Activated CD8-positive, alpha-beta memory T cell treated with anti-CD3 and anti-CD28 coated beads for 4 hours (primary cell): ENCODE measurements around the gene GOT2.
A peak's percentile ranks its signal among the peaks of the same experiment; 100 is the strongest.
"Not testable (repeated sequence)": the region's sequence is repeated elsewhere in the genome, so short reads cannot be mapped to it uniquely, and the experiment has no call there.

Experiments
- DNase-seq, 2 donors: peaks; one replicate each; pipeline ENCODE4 v3.0.0-alpha.2; 2020; ENCODE audit warnings: low read depth in 2 of 2

GOT2 gene

DNA sequence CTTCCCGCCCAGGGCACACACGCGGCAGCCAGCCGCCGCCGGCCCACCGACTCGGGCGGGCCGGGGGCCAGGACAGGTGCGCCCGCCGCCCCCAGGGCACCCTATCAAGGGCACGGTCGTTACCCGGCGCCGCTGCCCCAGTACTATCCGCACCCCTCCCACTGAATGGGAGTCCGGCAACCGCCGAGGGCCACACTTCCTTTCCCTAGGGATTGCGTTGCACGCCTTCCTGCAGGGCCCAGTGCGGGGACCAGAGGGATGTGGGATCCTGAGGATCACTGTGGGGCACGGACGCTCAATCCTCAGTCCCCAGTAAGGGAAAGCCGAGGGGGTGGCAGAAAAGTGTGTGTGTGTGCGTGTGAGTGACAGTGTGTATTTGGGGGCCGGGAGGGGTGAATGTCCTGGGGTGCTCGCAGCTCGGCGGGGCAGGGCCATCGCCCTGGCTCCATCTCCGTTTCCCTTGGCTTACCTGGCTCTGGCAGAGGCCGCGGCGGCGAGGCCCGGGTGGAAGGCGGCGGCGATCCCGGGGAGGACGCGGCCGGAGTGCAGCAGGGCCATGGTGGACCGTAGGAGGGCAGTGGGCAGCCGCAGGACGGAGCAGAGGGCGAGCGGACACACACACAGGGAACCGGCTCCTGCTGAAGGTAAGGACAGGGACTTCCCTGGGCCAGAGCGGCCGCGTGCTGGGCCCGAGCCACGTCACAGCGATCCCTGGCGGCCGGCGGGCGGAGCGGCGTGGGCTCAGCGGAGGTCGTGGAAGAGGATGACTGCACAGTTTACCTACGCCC is at the start of gene GOT2:
GOT2 (minus strand) TSS at position 646 of the 788 bp plus-strand sequence; CDS start at position 558, 88 bp downstream.
- peak; percentile 55 to 59 for DNase-seq

DNA sequence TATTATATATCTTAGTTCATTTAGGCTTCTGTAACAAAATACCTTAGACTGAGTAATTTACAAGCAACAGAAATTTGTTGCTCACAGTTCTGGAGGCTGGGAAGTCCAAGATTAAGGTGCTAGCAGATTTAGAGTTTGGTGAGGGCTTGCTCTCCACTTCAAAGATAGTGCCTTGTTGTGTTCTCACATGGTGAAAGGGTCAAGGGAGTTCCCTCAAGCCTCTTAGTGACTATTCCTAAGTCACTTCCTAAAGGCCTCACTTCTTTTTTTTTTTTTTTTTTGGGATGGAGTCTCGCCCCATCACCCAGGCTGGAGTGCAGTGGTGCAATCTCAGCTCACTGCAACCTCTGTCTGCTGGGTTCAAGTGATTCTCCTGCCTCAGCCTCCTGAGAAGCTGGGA is 45.2 kb upstream of the GOT2 start:
- DNase-seq = not testable (repeated sequence)

DNA sequence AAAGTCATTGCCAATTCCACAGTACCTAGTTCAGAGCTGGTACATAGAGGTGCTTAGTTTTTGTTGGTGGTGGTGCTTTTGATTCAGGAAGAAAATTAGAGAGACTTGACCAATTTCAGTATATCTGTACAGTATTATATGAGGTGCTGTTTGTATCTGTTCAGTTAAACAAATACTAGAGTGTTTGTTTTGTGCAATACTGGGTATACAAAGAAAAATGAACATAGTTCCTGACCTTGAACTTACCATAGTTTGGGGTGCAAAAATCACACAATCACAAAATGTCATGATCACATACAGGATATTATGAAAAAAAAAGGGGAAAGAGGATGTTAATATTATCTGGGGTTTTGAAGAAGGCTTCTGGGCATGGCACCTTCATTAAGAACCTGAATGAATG is 39.8 kb upstream of the GOT2 start:
- DNase-seq = no peak

DNA sequence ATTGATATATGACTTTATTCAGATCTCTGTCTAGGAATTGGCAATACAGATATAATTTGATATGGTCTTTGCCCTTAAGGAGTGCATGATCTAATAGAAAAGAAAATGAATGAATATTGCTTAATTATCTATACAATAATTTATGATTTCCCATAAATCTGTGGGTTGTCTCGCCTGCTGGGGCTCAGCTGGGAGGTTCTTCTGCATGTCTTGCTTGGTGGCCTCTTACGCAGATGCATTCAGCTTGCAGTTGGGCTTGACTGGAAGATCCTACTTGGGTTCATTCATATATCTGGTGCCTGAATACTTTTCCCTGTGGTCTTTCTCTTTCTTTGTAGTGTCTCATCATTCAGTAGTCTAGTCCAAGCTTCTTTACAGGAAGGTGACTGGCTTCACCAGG is 34.0 kb upstream of the GOT2 start:
- no peak for DNase-seq

DNA sequence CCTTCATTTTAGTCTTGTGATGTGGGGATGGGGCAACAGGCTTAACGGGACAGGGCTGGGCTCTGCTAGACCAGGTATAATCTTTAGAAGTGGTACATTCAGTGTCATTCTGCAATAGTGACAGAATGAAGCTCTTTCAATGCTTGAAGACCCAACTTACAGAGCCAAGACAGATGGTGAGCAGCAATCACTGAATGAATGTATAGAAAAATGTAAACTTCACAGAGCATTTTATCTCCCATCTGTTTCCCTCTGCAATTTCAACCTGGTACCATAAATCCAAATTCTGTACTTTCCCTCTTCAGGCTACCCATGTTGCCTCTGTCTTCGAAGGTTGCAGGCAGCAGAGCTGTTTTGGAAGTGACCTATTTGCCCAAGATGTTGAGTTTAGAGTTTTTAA is 33.5 kb upstream of the GOT2 start:
- no peak for DNase-seq

DNA sequence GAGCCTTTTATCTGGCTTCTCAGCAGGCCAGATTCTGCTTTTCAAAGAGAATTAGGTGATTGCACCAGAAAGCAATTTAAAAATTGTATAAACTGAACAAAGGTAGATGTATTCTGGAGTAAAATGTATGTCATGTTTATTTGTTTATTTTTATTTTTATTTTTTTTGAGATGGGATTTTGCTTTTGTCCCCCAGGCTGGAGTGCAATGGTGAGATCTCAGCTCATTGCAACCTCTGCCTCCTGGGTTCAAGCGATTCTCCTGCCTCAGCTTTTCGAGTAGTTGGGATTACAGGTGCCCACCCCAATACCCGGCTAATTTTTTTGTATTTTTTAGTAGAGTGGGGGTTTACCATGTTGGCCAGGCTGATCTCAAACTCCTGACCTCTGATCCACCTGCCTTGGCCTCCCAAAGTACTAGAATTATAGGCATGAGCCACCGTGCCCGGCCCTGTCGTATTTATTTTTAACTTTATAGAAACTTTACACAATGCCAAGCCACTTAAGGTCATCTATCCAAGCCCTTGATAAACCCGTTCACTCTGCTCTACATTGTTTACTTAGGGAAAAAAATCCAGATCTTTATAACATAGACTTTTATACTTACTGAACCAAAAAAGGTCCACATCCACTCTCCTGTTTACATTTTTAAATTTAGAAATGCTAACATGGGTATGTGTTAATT is 22.7 kb upstream of the GOT2 start:
- DNase-seq = no peak

DNA sequence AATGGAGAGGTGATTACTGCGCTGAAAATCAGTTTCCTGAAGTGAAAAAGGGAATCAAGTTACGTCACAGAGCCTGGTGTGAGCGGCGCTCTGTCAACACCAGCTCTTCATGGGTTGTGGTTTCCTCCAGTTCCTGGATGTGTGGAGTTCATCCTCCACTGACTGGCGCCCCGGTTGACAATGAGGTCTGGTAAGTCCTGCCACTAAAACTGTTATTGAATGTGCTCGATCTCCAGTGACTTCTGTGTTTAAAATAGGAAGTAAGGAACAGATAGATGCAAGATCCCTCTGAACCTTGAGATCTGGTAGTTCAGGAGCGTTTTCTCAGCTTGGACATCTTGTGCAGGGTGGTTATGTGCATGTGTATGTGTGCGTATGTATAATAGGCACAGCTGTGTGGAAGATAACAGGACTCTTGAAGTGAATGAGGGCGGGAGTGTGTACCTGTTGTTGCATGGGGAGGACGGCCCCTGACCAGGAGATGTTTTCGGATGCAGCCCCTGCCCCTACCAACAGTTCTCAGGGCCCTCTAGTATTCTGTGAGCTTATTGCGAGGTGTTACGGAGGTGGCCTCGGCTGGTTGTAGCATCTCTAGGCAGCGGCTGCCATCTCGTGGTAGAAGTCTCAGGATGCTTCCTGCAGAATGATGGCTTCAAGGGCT is 22.0 kb upstream of the GOT2 start:
- DNase-seq = peak; percentile 44 to 58

DNA sequence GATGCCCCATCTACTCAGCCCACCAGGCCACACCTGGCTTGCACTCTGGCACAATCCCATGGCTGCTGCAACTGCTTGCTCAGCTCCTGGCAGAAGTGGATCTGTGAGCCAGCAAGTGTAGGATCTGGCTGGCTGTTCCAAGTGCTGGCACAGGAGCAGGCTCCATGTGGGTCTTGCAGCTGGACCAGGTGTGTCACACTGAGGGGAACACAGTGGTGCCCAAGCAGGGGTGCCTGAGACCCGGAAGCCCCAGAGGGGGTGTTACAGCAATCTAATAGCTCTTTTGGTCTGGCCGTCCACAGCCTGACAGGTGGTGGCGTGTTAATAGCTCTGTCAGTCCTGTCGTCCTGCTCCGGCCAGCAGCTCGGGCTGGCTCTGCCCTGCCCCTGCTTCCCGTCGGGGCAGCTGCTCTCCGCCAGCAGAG is 19.6 kb upstream of the GOT2 start:
- no peak for DNase-seq

DNA sequence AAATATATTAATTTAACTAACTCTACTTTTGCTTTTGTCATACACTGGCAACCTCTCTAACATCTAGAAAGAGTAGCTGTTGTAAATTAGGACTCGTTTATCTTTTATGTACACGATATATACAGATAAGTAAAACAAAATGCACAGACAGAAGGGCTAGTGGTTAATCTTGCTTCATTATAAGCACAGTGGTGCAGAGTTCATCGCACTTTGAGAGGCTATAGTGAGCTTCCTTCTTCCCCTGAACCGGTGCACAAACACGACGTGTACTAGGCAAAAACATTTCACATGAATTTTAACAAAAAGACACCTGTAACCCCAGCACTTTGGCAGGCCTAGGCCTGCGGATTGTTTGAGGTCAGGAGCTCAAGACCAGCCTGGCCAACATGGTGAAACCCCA is 10.4 kb upstream of the GOT2 start:
- no peak for DNase-seq

DNA sequence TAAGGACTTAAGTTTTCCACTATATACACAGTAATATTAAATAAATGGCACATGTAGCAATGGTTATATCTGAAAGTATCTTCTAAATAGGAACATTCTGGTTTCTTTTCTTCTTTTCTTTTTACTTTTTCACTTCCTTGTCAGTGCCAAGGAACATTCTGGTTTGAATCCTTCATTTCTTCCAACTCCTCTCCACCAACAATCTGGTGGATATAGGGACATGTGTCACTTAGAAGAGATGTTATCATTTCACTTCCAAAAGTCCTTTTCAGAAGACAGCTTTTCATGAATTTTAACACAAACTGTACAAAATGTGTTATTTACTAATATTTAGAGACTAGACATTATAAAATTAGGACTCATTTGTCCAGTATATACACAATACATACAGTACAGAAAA is 7.9 kb upstream of the GOT2 start:
- no peak for DNase-seq

DNA sequence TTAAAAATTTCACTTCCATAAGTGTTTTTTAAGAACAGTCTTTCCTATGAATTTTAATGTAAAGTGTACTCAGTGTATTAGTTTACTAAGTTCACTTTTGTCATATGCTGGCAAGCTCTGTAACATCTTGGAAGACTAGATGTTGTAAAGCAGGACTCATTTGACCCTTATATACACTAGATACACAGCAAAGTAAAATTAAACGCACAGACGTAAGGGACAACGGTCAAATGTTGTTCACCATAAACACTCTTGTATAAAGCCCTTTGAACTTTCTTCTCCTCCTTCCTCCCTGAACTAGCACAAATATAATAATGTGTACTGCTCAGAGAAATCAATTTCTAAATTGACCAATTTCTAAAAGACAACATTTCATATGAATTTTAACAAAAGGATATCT is 7.0 kb upstream of the GOT2 start:
- DNase-seq = no peak

DNA sequence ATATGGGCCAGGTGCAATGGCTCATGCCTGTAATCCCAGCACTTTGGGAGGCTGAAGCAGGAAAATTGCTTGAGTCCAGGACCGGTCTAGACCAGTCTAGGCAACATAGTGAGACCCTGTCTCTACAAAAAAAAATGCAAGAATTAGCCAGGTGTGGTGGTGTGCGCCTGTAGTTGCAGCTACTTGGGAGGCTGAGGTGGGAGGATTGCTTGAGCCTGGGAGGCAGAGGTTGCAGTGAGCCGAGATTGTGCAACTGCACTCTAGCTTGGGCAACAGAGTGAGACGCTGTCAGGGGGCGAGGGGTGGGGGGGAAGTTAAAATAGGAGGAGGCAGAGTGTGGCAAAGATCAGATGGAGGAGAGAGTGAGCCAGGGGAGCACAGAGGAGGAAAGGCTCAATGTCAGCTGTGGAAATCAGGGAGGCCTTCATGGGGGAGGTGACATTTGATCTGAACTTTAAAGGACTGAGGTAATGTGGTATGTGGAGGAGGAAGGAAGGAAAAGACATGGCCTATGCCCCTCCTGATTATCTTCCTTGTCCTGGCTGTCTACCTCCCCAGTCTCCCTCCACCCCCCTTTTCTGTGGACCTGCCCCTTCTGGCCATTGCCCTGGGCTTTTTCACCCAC is 4.7 kb upstream of the GOT2 start:
- DNase-seq = no peak

DNA sequence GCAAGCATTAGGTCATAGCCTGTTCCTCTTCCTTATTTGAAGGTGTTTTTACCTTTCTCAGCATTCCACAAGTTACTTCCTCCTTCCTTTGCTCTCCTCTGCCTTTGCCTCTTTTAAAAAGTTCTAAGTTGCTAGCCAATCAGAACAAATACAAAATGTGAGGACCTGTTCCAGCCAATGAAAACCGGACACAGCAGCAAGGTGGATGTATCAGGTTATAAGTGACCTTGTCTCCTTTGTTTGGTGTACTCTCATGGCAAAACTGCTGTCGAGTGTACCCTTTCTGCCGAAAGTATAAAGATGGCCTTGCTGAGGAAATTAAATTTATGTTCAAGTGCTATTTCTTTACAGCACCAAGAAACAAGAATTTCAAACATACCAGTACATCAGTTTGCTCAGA is 2.2 kb upstream of the GOT2 start:
- DNase-seq = not testable (repeated sequence)

DNA sequence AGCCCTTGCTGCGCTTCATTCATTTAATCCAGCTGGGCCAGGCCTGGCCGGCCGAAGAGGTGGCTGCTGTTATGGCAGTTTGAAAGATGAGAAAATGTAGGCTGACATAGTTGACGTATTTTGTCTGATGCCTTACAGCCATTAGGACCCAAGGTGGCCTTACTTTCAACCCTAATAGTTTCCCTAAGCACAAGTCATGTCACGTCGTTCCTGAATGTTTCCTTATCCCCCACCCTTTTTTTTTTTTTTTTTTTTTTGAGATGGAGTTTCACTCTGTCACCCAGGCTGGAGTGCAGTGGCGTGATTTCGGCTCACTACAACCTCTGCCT is 307 bp upstream of the GOT2 start:
- DNase-seq = no peak

DNA sequence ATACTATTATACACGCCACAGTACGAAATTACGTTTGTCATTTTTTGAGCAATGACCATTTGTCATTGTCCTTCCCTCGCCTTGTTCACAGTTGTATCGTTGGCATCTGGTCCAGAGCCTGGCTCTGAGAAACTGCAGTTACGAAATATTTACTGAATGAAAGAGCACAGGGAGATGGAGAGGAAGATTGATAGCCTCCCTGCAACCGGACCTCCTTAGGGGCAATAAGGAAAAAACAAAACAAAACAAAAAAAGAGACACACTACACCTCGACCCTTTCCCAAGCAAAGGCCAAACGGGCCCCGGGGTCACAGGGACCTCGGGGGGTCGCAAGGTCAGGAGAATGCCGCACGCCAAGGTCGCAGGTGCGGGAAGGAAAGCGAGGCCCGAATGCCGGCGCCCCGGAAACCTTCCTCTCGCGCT is 857 bp downstream of the GOT2 start:
- DNase-seq = no peak

DNA sequence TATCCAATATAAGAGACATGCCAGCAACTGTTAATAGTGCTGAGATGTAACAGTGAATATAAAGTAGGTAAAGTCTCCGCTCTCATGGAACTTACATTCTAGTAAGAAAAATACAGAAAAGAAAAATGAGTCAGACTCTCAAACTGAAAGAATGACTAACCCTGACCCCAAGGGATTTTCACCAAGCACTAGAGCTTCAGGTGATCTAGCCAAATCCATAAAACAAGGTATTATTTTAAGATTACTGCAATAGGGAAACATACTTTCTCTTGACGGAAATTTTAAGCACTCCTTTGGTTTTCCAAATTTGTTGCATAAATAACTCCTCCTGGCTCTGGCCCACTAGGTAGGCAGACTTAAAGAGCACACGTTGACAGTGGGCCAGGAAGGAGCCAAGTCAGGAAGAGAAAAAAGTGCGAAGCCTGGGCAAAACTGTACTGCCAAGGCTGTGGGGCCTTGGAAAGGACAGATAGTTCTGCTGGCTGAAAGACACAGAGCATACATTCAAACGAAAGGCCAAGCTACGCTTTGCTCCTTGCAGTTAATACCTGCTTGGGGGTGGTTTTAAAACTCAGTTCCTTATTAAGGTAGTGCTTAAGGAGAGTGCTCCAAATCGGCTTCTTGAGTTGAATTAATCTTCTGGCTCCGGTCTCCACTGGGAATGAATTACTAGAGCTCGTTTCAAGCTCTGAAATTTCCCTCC is 1.4 kb downstream of the GOT2 start:
- DNase-seq = no peak

DNA sequence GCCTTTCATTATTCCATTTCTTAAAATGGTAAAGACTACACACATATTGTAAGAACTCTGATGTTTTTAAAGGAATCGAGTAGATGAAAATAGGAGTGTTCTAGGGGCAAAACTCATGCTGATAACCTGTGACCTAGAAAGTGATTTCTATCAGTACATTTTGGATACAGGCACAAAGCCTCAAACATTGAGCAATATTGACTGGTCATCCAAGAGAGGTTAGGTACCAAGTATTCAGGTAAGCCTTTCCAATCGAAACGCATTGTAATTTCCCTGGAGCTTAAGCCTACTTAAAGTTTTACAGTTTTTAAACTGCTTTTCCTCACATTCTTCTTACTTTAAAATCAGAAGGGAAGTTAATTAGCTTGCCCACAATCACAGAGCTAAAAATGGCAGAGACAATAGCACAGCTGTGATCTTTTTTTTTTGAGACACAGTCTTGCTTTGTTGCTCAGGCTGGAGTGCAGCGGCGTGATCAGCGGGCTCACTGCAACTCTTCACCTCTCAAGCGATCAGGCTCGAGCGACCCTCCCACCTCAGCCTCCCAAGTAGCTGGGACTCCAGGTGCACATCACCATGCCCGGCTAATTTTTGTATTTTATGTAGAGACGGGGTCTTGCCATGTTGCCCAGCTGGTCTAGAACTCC is 3.3 kb downstream of the GOT2 start:
- DNase-seq = no peak

DNA sequence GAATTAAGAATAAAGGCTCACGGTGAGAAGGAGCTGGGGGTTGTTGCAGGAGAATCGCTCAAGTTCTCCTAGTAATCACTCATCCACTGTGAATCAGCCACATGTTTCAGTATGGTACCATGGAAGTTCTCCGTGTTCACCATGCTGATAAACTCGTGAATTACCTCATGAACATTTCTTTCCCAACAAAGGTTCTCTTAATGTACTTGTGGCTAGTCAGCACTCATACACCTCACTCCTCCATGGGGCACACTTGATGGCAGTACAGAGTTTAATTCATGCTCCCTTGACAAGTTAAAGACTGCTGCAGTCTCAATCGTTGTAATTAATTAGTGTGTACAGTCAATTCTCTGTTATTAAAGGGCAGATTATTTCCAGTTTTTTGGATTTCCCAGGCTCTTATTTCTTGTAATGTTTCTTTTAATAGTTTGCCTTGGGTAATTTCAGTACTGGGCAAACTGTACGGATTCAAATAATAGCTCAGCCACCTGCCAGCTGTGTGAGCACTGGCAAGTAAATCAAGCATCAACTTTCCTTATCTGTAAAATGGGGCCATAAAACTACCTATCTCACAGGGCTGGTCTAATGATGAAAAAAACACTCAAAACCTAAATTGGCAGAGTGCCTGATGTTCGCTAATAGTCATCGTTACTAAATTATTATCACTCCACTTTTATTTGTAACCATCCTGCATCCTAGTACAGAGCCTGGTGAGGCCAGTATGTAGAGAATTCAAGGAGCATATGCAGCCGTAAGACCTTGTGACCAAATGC is 6.1 kb downstream of the GOT2 start:
- DNase-seq = no peak

DNA sequence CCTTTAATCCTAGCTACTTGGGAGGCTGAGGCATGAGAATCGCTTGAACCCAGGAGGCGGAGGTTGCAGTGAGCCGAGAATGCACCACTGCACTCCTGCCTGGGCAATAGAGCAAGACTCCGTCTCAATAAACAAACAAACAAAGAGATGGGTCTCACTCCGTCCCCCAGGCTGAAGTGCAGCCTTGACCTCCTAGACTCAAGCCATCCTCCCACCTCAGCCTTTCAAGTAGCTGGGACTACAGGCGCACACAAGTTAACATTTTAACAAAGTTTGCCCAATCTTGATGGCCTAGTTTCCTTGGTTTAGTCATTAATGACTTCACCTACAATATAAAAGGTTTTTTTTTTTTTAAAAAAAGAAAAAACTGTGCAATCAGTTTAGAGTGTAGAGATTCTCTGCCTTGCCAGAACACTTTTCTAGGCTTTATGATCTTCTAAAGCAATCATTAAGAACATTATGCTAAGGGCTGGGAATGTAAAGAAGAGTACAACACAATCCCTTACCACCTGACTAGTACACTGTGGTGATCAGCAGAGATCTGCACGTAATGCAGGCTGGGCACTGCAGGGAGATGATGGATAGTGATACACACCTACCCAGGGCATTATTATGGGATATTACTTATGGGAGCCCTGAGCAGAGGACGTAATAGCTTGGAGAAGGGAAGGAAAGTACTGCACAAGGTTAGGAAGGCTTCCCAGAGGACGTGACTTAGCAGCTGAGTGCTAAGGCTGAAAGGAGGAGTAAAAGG is 6.9 kb downstream of the GOT2 start:
- no peak for DNase-seq

DNA sequence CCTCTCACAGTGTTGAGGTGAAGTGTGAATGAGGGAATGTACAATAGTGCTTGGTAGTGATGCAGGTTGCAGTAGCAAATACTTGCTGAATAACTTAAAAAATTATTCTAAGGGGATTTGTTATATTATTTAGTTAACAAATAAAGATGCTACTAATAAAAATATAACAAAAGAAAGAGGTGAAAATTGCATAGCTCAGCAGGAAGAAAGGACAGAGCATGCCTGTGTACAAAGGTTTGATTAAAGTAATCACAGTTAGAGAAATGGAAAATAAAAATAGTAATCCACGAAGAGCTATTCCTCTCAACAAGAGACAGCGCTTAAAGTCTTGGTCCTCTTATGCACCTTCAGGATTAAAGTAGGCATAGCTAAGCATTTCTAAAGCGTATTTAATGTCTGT is 11.0 kb downstream of the GOT2 start:
- DNase-seq = no peak
